GM19395 (cell line): ENCODE results near the gene NDUFAF7.
"Not testable (repeated sequence)": the region's sequence is repeated elsewhere in the genome, so short reads cannot be mapped to it uniquely, and the experiment has no call there.

Experiments
- ATAC-seq: cut with Tn5 transposase; IDR thresholded peaks from one replicate; pipeline ENCODE4 v1.9.1; 2021; ENCODE audit warnings: mild to moderate bottlenecking, moderate library complexity; ENCODE audit not compliant: unreplicated experiment

Gene NDUFAF7

DNA sequence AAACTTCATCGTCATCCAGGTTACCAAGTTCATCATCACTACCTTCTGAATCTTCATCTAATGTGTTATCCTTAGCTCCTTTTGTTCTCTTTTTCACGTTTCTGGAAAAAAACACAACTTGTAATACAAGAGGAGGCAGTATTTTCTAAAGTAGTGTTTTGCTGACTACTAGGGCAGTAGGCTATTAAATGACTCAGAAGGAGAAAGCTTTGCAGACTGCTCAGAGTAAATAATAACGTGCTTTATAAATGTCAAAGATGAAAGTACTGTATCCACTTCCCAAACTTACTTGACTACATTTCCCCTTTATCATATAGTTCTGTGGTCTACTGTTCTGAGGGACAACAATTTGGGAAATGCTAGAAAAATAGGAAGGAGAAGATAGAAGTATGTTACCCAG is 19.5 kb upstream of the NDUFAF7 start:
- no peak for ATAC-seq

DNA sequence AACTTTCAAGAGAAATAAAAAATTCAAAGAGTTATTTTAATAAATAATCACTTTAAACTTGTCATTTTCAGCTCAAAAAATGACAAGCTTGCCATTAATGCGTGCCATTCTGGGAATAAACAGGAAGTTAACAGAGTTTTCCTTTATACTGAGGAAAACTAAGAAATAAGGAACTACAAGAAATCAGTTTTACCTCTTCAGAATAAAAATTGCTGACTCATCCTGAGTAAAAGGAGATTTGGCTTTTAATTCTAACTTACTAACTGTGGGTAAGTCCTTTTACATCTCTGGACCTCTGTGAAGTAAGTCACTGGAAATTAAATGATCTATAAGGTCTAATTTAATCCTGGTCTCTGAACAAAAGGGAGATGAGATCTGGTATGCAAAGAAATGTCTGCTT is 16.2 kb upstream of the NDUFAF7 start:
- ATAC-seq = no peak

DNA sequence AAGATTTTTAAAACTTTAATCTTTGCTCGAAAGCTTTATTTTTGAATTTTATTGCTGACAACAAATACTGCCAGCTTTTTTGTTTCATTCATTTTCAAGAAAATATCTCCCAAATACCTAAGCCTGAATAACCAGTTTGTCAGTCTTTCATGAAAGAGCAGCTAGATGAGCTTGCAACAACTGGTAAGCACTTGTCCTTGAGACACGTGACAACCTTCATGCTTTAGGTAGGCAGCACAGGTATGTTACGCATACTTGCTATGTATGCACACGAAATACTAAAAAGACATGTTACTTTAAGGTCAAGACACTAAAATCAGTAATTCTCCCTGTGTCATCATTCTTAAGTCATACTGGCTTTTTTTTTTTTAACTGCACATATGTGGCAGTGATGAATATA is 12.4 kb upstream of the NDUFAF7 start:
- no peak for ATAC-seq

DNA sequence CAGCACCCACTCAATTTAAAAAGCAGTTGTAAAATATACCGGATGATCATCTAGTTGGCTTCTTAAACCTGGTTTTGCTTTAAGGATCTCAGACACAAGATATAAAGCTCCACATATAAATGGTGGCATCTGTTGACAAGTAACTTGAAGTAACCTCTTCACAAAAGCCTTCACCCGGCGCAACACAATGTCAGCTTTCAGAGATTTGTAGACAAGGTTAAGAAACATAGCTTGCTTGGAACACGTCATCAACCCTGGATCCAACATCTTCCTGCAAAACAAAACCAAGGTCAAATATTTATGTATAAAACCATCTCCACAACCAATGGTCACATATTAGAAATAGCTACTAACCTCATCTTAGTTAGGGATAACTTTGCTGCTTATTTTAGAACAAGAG is 8.3 kb upstream of the NDUFAF7 start:
- ATAC-seq = no peak

DNA sequence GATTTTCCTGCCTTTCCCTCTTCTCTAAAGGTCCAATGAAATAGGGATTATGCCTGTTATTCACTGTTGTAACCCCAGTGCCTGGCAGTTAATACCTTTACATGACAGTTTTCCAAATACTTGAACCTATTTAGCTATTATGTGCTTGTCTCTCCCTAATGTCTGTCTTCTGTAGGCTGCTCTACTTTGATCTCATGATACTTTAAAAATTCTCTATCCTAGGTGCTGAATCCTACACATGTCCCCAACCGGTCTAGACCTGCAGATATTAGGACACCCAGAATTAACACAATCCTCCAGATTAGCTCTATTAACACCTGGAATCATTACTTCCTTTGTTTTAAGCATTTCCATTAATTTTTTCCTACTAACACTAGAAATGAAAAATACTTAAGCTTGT is 7.4 kb upstream of the NDUFAF7 start:
- ATAC-seq = no peak

DNA sequence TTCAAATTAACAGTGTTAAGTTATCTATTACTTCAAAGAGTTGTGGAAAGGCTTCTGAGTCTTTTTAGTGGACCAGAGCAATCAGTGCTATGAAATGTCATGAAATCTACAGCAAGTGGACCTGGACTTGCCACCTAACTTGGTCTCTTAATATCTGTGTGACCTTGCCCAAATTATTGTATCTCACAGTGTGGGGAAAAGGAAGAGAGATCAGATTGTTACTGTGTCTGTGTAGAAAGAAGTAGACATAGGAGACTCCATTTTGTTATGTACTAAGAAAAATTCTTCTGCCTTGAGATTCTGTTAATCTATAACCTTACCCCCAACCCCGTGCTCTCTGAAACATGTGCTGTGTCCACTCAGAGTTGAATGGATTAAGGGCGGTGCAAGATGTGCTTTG is 6.3 kb upstream of the NDUFAF7 start:
- ATAC-seq = not testable (repeated sequence)

DNA sequence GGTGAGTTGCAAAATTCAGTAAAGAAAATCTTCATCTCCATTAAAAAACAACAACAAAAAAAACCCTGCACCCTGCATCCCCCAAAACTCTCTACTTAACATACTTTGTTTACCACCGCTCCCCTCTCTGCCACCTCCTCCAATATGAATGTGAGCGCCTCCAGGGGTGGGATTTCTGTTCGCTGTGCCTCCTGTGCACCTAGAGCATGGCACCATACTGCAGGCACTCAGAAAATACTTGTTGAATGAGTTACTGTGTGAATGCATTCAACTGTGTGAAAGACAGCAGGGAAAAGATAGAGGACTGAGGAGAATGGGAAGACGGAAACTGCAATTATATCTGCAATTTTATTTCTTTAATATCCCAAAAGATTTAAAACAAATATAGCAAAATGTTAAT is 4.6 kb upstream of the NDUFAF7 start:
- no peak for ATAC-seq

DNA sequence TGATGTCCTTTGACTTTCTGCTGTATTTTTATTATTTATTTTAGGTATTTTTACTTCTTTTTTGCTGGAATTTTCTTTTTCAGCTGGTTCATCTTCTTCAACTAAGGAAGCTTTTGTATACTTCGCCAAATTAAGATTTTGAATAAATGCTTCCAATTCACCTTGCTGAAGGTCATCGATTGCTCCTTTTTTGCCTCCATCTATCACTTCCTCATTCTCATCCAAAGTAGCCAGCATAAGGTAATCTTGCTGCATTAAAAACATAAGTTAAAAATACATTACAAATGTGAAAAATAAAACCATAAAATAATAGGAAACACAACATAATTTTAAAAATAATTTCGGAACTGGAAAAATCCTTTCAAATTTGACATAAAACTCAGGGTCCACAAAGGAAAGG is 2.7 kb upstream of the NDUFAF7 start:
- no peak for ATAC-seq

DNA sequence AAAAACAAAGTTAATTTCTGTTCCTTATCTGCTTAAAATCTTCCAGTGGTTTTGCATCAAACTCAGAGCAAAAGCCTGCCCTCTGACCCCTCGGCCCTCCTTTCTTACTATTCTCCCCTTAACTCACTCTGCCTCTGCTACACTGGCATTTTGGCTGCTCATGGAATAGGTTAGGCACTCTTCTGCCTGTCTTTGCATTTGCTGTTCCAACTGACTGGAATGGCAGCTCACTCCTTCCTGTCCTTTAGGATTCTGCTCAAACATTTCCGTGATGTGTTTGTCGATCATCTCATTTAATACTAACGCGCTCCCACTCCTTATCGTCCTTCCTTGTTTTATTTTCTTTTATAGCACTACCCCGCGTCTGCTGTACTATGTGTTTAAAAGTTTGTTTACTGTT is 877 bp upstream of the NDUFAF7 start:
- ATAC-seq = no peak

DNA sequence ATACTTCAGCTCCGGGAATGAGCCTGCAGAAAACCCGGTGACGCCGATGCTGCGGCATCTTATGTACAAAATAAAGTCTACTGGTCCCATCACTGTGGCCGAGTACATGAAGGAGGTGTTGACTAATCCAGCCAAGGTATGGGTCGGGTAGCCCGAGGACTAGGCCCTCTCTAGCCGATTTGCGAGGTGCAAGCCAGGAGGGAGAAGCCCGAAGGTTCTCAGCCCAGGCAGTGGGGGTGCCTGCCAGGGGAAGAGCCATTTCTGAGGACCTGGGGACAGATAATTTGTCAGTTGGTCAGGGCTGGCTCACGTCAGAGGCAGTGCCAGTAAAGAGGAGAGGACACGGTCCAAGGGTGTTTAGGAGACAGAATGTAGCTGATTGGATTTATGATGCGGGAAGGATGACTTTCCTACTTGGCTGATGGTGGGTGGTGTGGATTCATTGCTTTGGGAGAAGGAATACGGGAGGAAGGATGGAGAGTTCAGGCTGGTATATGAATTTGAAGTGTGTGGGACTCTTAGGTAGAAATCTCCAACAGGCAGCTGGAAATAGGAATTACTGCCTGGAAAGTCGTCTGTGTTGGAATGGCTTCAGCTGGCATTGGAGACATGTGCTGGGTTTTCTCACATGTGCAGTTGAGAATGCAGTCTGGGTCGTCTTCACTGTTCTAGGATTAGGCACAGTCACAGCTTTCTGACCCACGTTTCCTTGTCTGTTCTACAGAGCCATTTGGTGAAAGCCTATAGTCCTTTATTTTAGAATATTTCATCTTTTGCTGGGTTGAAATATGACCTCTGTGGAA is 874 bp downstream of the NDUFAF7 start:
- peak; percentile 16 for ATAC-seq

DNA sequence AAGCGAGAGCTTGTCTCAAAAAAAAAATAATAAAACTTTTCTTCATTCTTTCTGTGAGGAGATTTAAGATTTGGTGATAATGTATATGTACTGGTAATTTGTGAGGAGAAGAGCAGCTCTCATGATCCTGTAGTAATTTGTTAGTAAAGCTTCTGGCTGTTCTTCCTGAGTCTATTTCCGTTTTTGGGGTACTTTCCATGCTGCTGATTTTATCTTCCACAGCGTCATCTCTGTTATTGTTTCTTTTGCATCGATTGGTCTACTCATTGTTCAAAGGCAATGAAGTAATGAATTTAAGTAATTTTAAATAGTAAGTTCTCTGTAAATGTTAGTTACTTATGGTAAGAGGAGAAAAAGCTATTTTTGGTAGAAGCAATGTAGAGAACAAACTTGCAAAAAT is 12.0 kb downstream of the NDUFAF7 start:
- no peak for ATAC-seq

DNA sequence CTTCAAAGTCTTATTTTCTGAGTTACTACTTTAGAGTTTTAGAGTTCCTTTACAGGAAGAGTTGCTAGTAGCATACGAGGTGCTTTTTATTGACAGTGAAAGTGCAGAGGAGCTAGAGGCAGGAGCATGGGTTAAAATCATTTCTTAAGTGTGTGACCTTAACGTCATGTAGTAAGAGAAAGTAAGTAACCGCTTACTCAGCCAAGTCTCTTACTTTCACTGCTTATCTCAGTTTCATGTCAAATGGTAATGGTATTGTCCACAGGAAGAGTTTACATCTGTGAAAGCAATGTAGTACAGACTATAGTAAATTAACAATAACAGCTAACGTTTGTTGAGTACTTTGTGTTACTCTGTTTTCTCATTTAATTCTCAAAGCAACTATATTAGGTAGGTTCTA is 12.6 kb downstream of the NDUFAF7 start:
- peak; percentile 96 for ATAC-seq

DNA sequence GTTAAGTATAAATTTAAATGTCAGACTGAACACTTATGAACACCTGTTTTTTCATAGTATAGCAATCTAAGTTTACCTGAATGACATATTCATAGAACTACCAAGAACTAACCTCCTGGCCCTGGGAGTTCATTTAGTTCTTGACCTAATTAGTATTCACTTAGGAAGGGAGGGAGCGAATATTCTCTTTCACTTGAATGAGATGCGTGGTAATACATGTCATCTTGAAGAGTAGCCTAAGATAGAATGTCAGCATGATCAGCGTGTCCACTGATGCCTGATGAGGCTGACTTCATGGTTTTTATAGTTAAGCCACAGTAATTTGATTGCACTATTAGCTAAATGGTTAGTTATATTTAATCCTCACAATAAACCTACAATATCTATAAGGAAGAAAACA is 13.3 kb downstream of the NDUFAF7 start:
- ATAC-seq = no peak

DNA sequence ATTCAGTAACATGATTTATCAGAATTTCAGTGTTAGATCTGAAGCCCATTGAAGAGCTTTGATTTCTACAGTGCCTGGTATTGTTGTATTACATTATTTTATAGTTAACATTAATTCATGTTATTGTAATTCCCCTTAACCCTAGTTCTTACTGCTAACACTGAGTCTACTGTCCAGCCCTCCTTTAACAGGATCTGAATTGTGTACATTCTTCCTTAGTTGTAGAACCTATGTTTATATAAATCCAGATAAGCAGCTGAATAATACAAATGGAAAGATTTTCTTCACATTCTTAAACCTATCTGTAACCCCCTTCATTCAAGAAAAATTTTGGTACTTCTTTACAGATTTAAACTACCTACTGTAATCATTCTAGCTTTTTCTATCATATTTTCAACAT is 14.7 kb downstream of the NDUFAF7 start:
- ATAC-seq = no peak

DNA sequence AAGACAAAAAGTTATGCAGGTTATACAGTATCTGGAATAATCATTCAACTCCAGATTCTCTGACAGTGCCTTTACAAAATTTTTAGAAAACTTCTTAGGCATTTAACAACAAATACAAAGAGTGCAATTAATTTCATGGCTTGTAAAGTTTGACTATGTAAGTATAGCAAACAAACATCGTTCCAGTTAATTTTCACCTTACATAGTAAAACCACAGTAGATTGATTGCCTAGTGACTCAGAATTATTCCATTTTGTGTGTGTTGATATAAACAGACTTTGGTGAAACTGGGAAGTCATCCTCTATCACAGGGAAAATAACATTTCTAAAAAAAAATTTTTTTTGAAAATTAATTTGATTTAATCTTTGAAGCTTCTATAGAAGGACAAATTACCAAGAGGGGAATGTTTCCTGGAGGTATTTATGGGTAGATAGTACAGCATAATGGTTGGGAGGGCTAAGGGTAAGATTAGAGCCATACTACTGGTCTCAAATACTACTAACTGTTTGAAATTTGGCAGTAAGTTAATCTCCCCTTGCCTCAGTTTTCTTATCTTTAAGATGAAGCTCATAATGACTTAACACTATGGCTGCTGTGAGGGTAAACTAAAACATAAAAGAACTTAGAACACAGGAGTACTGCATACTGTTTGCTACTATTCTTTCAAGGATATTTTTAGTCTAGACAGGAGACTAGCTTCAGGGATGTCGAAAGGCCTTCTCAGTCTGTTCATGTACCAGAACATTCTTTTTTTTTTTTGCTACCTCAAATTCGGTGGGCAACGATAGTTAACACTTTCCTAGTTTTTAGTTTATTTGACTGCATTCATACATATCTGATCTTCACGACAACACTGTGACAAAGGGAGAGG is 19.6 kb downstream of the NDUFAF7 start:
- ATAC-seq = no peak

DNA sequence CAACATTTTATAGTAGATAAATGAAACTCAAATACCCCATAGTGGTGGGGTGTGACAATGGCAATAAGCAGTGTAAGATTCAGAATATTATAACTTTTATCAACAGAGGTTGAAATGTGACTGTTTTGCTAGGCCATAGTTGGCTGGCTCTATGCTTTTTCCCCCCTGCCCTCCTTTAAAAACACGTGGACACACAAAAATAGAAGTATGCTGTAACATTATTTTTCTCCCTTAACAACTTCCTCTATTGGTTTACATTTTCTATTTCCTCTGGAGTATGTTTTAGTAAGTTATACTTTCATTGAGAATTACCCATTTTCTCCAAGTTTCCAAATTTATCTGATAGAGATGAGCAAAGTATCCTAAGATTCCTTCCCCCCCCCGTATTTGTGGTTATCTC is 31.1 kb downstream of the NDUFAF7 start:
- no peak for ATAC-seq

DNA sequence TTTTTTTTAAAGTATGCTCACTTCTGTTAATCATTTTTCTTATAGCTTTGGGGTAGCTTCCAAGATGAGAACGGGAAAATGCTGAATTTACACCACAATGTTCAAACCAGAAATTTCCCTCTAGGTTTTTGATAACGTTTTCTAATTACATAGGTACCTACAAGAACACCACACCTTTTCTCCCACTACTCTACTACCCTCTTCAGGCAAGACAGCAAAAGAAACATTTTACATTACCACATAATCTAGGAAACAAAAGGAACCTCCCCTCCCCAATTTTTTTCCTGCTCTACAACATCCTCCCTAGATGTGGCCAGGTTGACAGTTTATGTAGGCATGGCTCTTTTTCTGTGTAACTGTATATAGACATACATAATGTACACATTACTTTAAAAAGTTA is 32.4 kb downstream of the NDUFAF7 start:
- ATAC-seq = no peak

DNA sequence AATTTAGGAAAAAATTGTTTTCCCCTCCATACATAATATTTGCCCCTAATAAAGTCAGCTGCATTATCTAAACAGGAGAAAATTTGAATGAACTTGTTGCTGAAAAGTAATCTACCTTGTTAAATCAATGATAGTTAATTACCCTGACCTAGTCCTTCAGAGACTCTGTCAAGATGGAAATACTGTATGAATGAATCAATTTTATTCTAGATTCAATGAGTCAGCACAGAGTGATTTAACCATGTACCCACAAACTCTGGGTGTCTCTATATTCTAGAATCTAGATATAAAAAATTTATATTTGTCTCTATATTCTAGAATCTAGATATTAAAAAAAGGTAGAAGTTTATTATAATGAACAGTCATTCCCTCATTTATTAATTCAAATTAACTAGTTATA is 36.2 kb downstream of the NDUFAF7 start:
- ATAC-seq = no peak

DNA sequence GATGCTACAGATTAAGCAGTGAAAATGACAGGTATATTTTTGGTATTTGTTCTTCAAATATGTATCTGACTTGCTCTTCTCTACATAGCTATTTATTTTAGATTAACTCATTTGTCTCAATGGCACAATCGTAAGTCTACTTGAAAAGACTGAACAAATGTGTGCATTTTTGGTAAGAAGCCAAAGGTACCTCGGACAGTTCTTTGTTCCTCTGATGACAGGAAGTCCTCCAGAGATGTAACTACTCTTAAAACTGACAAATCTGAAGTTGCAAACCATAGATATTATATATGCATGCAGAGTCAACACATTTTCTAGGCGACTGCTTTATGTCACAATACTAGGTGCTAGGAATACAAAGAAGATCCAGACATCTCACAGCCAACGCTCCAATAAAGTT is 36.7 kb downstream of the NDUFAF7 start:
- ATAC-seq = no peak

DNA sequence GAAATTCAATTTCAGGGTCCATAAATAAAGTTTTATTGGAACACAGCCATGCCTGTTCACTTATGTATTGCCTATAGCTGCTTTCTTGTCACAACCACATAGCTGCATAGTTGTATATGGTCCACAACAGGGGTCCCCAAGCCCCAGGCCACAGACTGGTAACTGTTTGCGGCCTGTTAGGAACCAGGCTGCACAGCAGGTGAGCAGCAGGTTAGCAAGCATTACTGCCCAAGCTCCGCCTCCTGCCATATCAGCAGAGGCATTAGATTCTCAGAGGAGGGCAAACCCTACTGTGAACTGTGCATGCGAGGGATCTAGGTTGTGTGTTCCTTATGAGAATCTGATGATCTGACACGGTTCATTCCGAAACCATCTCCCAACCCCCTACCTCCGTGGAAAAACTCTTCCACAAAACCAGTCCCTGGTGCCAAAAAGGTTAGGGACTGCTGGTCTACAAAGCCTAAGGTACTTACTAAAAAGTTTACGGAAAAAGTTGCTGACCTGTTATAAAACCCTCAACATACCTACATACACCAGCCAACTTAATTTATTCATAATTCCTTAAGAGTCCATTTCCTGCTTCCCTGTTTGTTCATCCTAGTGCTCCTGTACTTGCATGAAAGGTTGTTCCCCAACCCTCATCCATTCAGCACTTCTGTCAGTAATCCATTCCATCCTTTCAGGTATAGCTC is 40.1 kb downstream of the NDUFAF7 start:
- ATAC-seq = no peak

DNA sequence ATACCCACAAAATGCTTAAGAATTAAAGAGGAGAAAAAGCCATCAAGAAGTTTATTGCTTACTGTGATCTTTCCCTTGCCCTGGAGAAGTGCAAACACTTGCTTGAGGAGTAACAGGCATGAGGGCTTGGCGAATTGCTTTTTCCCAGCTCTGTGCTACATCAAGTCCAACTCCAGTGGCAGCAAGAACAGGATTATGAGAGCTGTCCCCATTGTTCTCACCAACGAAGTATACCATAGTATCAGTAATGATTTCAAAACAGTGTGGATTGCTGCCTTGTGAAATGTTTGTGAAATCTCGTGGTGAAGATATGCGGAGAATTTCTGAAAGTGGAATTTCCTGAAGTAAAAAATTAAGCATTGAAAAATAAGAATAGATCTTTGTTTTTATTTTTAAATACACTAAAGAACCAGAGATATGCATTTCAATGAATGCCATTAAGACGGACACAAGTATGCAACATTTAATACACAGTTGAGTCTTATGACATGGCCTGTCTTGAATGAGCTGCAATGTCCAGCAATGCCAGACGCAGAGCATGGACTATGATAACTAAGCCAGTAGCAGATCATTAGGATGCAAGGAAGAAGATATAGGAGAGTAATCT is 43.0 kb downstream of the NDUFAF7 start:
- ATAC-seq = no peak
